Activated naive CD8-positive, alpha-beta T cell treated with anti-CD3 and anti-CD28 coated beads, Interleukin-2, amount 50 U/mL, for 24 hours (primary cell): ENCODE data around the gene TRIM52.

ENCODE experiments used
- ATAC-seq: fragments of 150-1000 bp; cut with Tn5 transposase; one replicate; pipeline ENCODE4 v1.10.0; 2021
- DNase-seq: peaks from one replicate; pipeline ENCODE4 v3.0.0; 2021
- H3K27ac Mint-ChIP-seq: one replicate; pipeline ENCODE4 v1.8.0; 2021; ENCODE audit warnings: mild to moderate bottlenecking, mixed read lengths
- H3K27me3 Mint-ChIP-seq: one replicate; pipeline ENCODE4 v1.8.0; 2021; ENCODE audit warnings: mixed read lengths
- H3K36me3 Mint-ChIP-seq: one replicate; pipeline ENCODE4 v1.8.0; 2021; ENCODE audit warnings: low read depth, mixed read lengths
- H3K4me1 Mint-ChIP-seq: one replicate; pipeline ENCODE4 v1.8.0; 2021; ENCODE audit warnings: mixed read lengths
- H3K4me3 Mint-ChIP-seq: one replicate; pipeline ENCODE4 v1.8.0; 2021; ENCODE audit warnings: mild to moderate bottlenecking, moderate library complexity, mixed read lengths
- H3K9me3 Mint-ChIP-seq: one replicate; pipeline ENCODE4 v1.8.0; 2021; ENCODE audit warnings: mixed read lengths

Gene TRIM52

GRCh38 chr5:181232593-181232992 is 28.4 kb downstream of the TRIM52 start:
- Mint-ChIP-seq H3K27ac (peak overlapping the region; percentile 75), H3K4me3 (no peak overlapping the region)

GRCh38 chr5:181231432-181231831 is 29.5 kb downstream of the TRIM52 start:
- ATAC-seq (peak; percentile 17), DNase-seq (no peak)
- no peaks in the 10 kb centered on the region for H3K27me3 Mint-ChIP-seq
- no peaks in the 10 kb centered on the region for H3K9me3 Mint-ChIP-seq
- H3K4me1 Mint-ChIP-seq: peaks cover 22% of the 10 kb centered on the region
- H3K27ac Mint-ChIP-seq: no peak overlapping the region
- peaks cover 37% of the 10 kb centered on the region for H3K36me3 Mint-ChIP-seq
- H3K4me3 Mint-ChIP-seq: no peak overlapping the region

More at GRCh38 chr5:181232593-181232992, 28.4 kb downstream of the TRIM52 start:
- no peaks in the 10 kb centered on the region for H3K27me3 Mint-ChIP-seq
- ATAC-seq: no peak
- peaks cover 44% of the 10 kb centered on the region for H3K36me3 Mint-ChIP-seq
- H3K4me1 Mint-ChIP-seq: peaks cover 20% of the 10 kb centered on the region
- DNase-seq: no peak
- H3K9me3 Mint-ChIP-seq: no peaks in the 10 kb centered on the region

- no peak for ATAC-seq
- no peak overlapping the region for H3K4me3 Mint-ChIP-seq
- peaks cover 27% of the 10 kb centered on the region for H3K4me1 Mint-ChIP-seq
- DNase-seq: no peak
- no peaks in the 10 kb centered on the region for H3K9me3 Mint-ChIP-seq
- H3K27me3 Mint-ChIP-seq: no peaks in the 10 kb centered on the region
- H3K27ac Mint-ChIP-seq: no peak overlapping the region
- H3K36me3 Mint-ChIP-seq: peaks cover 32% of the 10 kb centered on the region
Measured at GRCh38 chr5:181230551-181230950, 30.4 kb downstream of the TRIM52 start.

- H3K4me3 Mint-ChIP-seq: no peak overlapping the region
- H3K36me3 Mint-ChIP-seq: peaks cover 27% of the 10 kb centered on the region
- peak overlapping the region; percentile 2 for H3K27ac Mint-ChIP-seq
- H3K4me1 Mint-ChIP-seq: peaks cover 29% of the 10 kb centered on the region
- no peaks in the 10 kb centered on the region for H3K9me3 Mint-ChIP-seq
- ATAC-seq (no peak), DNase-seq (no peak)
- no peaks in the 10 kb centered on the region for H3K27me3 Mint-ChIP-seq
Measured at GRCh38 chr5:181229996-181230395, 30.9 kb downstream of the TRIM52 start.

- ATAC-seq (no peak), DNase-seq (peak; percentile 48)
- H3K4me1 Mint-ChIP-seq: peaks cover 64% of the 10 kb centered on the region
- peaks cover 18% of the 10 kb centered on the region for H3K36me3 Mint-ChIP-seq
- peak overlapping the region; percentile 97 for H3K4me3 Mint-ChIP-seq
- peak overlapping the region; percentile 96 for H3K27ac Mint-ChIP-seq
- H3K9me3 Mint-ChIP-seq: no peaks in the 10 kb centered on the region
- peaks cover 6% of the 10 kb centered on the region for H3K27me3 Mint-ChIP-seq
Measured at GRCh38 chr5:181224390-181225229, 36.3 kb downstream of the TRIM52 start.

GRCh38 chr5:181223729-181224389 is 37.1 kb downstream of the TRIM52 start:
- peak; percentile 66 for DNase-seq
- Mint-ChIP-seq H3K36me3 (peaks cover 14% of the 10 kb centered on the region), H3K27ac (peak overlapping the region; percentile 96), H3K9me3 (no peaks in the 10 kb centered on the region), H3K4me3 (peak overlapping the region; percentile 97), H3K4me1 (peaks cover 61% of the 10 kb centered on the region), H3K27me3 (peaks cover 6% of the 10 kb centered on the region)
- peak; percentile 0 for ATAC-seq

GRCh38 chr5:181223058-181223728 is 37.8 kb downstream of the TRIM52 start, which contains the start of gene TRIM41:
Gene TRIM41 (plus strand): TSS chr5:181223281. CDS start chr5:181224000, 719 bp downstream.
- peaks cover 15% of the 10 kb centered on the region for H3K36me3 Mint-ChIP-seq
- H3K9me3 Mint-ChIP-seq: no peaks in the 10 kb centered on the region
- H3K4me3 Mint-ChIP-seq: peak within 1 kb of the TSS; percentile 97
- DNase-seq (peak; percentile 99), ATAC-seq (peak; percentile 47)
- H3K27me3 Mint-ChIP-seq: peaks cover 6% of the 10 kb centered on the region
- peak within 1 kb of the TSS; percentile 96 for H3K27ac Mint-ChIP-seq
- H3K4me1 Mint-ChIP-seq: peaks cover 65% of the 10 kb centered on the region

GRCh38 chr5:181222630-181223057 is 38.3 kb downstream of the TRIM52 start:
- H3K36me3 Mint-ChIP-seq: peaks cover 17% of the 10 kb centered on the region
- H3K9me3 Mint-ChIP-seq: no peaks in the 10 kb centered on the region
- DNase-seq (no peak), ATAC-seq (no peak)
- H3K4me1 Mint-ChIP-seq: peaks cover 71% of the 10 kb centered on the region
- peak overlapping the region; percentile 97 for H3K4me3 Mint-ChIP-seq
- H3K27ac Mint-ChIP-seq: peak overlapping the region; percentile 96
- peaks cover 9% of the 10 kb centered on the region for H3K27me3 Mint-ChIP-seq

GRCh38 chr5:181221792-181222629 is 38.9 kb downstream of the TRIM52 start:
- peaks cover 11% of the 10 kb centered on the region for H3K27me3 Mint-ChIP-seq
- peak overlapping the region; percentile 96 for H3K27ac Mint-ChIP-seq
- no peaks in the 10 kb centered on the region for H3K9me3 Mint-ChIP-seq
- peak overlapping the region; percentile 97 for H3K4me3 Mint-ChIP-seq
- peaks cover 16% of the 10 kb centered on the region for H3K36me3 Mint-ChIP-seq
- DNase-seq (peak; percentile 97), ATAC-seq (peak; percentile 62)
- H3K4me1 Mint-ChIP-seq: peaks cover 77% of the 10 kb centered on the region

- DNase-seq: peak; percentile 66
- H3K27me3 Mint-ChIP-seq: peaks cover 11% of the 10 kb centered on the region
- H3K4me3 Mint-ChIP-seq: peak overlapping the region; percentile 97
- H3K9me3 Mint-ChIP-seq: no peaks in the 10 kb centered on the region
- H3K4me1 Mint-ChIP-seq: peaks cover 78% of the 10 kb centered on the region
- H3K36me3 Mint-ChIP-seq: peaks cover 11% of the 10 kb centered on the region
- H3K27ac Mint-ChIP-seq: peak overlapping the region; percentile 96
- ATAC-seq: no peak
Measured at GRCh38 chr5:181221105-181221791, 39.7 kb downstream of the TRIM52 start.

GRCh38 chr5:181220178-181220515 is 40.8 kb downstream of the TRIM52 start:
- Mint-ChIP-seq H3K9me3 (no peaks in the 10 kb centered on the region), H3K4me3 (peak overlapping the region; percentile 11), H3K36me3 (peaks cover 9% of the 10 kb centered on the region)

GRCh38 chr5:181219262-181220177 is 41.4 kb downstream of the TRIM52 start:
- Mint-ChIP-seq H3K27me3 (peaks cover 11% of the 10 kb centered on the region), H3K27ac (no peak overlapping the region)

More at GRCh38 chr5:181220178-181220515, 40.8 kb downstream of the TRIM52 start:
- DNase-seq (no peak), ATAC-seq (no peak)
- Mint-ChIP-seq H3K4me1 (peaks cover 70% of the 10 kb centered on the region), H3K27ac (no peak overlapping the region), H3K27me3 (peaks cover 11% of the 10 kb centered on the region)

GRCh38 chr5:181218795-181219124 is 42.2 kb downstream of the TRIM52 start:
- Mint-ChIP-seq H3K36me3 (peaks cover 9% of the 10 kb centered on the region), H3K27me3 (peaks cover 11% of the 10 kb centered on the region), H3K27ac (no peak overlapping the region), H3K9me3 (no peaks in the 10 kb centered on the region), H3K4me1 (peaks cover 60% of the 10 kb centered on the region), H3K4me3 (peak overlapping the region; percentile 88)
- no peak for ATAC-seq
- no peak for DNase-seq

More at GRCh38 chr5:181219262-181220177, 41.4 kb downstream of the TRIM52 start:
- no peak for DNase-seq
- Mint-ChIP-seq H3K36me3 (peaks cover 9% of the 10 kb centered on the region), H3K4me3 (peak overlapping the region; percentile 32), H3K4me1 (peaks cover 66% of the 10 kb centered on the region), H3K9me3 (no peaks in the 10 kb centered on the region)
- no peak for ATAC-seq
